NCI-H187 (cell line): ENCODE results near the gene C1QA.
"Not testable (repeated sequence)": the region's sequence is repeated elsewhere in the genome, so short reads cannot be mapped to it uniquely, and the experiment has no call there.

Experiments
- DNase-seq, 2 experiments: peaks; one replicate each; lab custom pipeline; 2025; lab: John Stamatoyannopoulos, UW

Gene C1QA

GRCh38 chr1:22673486-22674409, 37.3 kb downstream of the C1QA start:
- DNase-seq, result peak in 1 of 2 experiments; percentile 13

GRCh38 chr1:22674410-22674749, 38.0 kb downstream of the C1QA start:
- DNase-seq, result no peak

GRCh38 chr1:22676151-22676550, 39.7 kb downstream of the C1QA start:
- DNase-seq, result not testable (repeated sequence)

- DNase-seq, result no peak
These were observed 40.6 kb downstream of the C1QA start for GRCh38 chr1:22676916-22677583.

- DNase-seq, result no peak
These were observed 41.8 kb downstream of the C1QA start for GRCh38 chr1:22677931-22678896.

GRCh38 chr1:22680726-22681125, 44.3 kb downstream of the C1QA start:
- no peak for DNase-seq

GRCh38 chr1:22681556-22682276, 45.3 kb downstream of the C1QA start:
- no peak for DNase-seq

GRCh38 chr1:22683547-22683946, 47.1 kb downstream of the C1QA start:
- no peak for DNase-seq

GRCh38 chr1:22685591-22686059, 49.2 kb downstream of the C1QA start:
- no peak for DNase-seq

GRCh38 chr1:22687191-22687590, 50.8 kb downstream of the C1QA start:
- no peak for DNase-seq

- DNase-seq, result no peak
These were observed 52.0 kb downstream of the C1QA start for GRCh38 chr1:22688466-22688865.
